Measurements from ENCODE around the gene CIAO2A.

DNA sequence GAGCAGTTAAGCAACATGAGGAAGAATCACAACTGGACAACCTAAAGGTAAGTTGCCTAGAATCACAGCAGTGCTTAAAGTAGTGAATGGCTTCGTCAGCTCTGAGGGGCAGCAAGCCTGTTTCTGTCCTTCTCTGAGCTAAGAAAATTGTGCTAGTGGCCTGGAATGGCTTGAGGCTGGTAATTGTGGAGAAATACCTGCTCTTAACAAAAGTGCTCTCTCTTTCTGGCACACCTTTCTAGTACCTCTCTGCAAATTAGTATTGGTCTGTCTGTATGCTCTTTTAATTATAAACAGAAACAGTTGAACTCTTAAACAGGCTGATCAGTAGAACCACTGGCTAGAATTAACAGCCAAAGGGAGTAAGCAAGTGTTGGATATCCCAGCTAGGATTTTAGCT is 13.7 kb upstream of the CIAO2A start:
- TF ChIP-seq, protein P1, sequence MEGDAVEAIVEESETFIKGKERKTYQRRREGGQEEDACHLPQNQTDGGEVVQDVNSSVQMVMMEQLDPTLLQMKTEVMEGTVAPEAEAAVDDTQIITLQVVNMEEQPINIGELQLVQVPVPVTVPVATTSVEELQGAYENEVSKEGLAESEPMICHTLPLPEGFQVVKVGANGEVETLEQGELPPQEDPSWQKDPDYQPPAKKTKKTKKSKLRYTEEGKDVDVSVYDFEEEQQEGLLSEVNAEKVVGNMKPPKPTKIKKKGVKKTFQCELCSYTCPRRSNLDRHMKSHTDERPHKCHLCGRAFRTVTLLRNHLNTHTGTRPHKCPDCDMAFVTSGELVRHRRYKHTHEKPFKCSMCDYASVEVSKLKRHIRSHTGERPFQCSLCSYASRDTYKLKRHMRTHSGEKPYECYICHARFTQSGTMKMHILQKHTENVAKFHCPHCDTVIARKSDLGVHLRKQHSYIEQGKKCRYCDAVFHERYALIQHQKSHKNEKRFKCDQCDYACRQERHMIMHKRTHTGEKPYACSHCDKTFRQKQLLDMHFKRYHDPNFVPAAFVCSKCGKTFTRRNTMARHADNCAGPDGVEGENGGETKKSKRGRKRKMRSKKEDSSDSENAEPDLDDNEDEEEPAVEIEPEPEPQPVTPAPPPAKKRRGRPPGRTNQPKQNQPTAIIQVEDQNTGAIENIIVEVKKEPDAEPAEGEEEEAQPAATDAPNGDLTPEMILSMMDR (IDR thresholded peaks at IDR 0.05) = no peak
- TF ChIP-seq, protein P2, sequence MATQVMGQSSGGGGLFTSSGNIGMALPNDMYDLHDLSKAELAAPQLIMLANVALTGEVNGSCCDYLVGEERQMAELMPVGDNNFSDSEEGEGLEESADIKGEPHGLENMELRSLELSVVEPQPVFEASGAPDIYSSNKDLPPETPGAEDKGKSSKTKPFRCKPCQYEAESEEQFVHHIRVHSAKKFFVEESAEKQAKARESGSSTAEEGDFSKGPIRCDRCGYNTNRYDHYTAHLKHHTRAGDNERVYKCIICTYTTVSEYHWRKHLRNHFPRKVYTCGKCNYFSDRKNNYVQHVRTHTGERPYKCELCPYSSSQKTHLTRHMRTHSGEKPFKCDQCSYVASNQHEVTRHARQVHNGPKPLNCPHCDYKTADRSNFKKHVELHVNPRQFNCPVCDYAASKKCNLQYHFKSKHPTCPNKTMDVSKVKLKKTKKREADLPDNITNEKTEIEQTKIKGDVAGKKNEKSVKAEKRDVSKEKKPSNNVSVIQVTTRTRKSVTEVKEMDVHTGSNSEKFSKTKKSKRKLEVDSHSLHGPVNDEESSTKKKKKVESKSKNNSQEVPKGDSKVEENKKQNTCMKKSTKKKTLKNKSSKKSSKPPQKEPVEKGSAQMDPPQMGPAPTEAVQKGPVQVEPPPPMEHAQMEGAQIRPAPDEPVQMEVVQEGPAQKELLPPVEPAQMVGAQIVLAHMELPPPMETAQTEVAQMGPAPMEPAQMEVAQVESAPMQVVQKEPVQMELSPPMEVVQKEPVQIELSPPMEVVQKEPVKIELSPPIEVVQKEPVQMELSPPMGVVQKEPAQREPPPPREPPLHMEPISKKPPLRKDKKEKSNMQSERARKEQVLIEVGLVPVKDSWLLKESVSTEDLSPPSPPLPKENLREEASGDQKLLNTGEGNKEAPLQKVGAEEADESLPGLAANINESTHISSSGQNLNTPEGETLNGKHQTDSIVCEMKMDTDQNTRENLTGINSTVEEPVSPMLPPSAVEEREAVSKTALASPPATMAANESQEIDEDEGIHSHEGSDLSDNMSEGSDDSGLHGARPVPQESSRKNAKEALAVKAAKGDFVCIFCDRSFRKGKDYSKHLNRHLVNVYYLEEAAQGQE (IDR thresholded peaks at IDR 0.05; ENCODE audit: insufficient read depth in 1 of 2, low read depth in 2 of 2, low read length in 1 of 2) = no peak
- TF ChIP-seq POLR2AphosphoS5 (IDR thresholded peaks at IDR 0.05; ENCODE audit: low read depth, low read length) = no peak
